NK-92 (cell line): ENCODE data around the gene DMTF1.
"Not testable (repeated sequence)": the region's sequence is repeated elsewhere in the genome, so short reads cannot be mapped to it uniquely, and the experiment has no call there.

Source experiments
- DNase-seq: peaks from one replicate; lab custom pipeline; 2025; ENCODE audit not compliant: unreplicated experiment; lab: John Stamatoyannopoulos, UW

DMTF1 gene, protein sequence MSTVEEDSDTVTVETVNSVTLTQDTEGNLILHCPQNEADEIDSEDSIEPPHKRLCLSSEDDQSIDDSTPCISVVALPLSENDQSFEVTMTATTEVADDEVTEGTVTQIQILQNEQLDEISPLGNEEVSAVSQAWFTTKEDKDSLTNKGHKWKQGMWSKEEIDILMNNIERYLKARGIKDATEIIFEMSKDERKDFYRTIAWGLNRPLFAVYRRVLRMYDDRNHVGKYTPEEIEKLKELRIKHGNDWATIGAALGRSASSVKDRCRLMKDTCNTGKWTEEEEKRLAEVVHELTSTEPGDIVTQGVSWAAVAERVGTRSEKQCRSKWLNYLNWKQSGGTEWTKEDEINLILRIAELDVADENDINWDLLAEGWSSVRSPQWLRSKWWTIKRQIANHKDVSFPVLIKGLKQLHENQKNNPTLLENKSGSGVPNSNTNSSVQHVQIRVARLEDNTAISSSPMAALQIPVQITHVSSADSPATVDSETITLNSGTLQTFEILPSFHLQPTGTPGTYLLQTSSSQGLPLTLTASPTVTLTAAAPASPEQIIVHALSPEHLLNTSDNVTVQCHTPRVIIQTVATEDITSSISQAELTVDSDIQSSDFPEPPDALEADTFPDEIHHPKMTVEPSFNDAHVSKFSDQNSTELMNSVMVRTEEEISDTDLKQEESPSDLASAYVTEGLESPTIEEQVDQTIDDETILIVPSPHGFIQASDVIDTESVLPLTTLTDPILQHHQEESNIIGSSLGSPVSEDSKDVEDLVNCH

GRCh38 chr7:87152112-87152896 lies at the start of gene DMTF1:
Gene DMTF1, plus strand, starts transcription at chr7:87152453. Its CDS starts 12,489 bp downstream, at chr7:87164942.
- DNase-seq, result peak; percentile 9

- no peak for DNase-seq
Measured at GRCh38 chr7:87105401-87105800, 46.9 kb upstream of the DMTF1 start.

DNA sequence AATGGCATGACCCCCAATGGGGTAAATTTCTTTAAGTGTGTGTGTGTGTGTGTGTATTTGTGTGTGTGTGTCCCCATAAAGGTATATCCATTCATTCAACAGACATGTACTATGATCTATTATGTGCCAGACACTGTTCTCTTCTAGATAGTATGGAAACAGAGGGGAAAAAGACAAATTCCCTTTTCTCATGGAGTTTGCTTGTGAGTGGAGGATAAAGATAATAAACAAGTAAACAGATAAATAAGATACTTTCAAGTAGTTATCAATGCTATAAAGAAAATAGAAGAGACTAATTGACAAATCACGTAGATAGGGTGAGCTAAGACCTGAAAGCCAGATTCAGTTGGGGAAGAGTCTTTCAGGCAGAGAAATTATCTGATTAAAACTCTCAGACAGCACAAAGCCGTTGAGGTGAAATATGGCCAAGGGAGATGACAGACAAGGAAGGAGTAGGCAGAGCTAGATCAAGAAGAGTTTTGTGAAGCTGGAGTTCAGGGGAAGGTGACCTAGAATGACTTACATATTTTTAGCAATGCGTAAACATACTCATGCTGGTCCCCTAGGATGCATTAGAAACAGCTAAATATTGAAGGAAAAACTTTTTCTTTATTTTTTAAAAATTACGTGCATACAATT lies 45.2 kb upstream of the DMTF1 start:
- no peak for DNase-seq

DNA sequence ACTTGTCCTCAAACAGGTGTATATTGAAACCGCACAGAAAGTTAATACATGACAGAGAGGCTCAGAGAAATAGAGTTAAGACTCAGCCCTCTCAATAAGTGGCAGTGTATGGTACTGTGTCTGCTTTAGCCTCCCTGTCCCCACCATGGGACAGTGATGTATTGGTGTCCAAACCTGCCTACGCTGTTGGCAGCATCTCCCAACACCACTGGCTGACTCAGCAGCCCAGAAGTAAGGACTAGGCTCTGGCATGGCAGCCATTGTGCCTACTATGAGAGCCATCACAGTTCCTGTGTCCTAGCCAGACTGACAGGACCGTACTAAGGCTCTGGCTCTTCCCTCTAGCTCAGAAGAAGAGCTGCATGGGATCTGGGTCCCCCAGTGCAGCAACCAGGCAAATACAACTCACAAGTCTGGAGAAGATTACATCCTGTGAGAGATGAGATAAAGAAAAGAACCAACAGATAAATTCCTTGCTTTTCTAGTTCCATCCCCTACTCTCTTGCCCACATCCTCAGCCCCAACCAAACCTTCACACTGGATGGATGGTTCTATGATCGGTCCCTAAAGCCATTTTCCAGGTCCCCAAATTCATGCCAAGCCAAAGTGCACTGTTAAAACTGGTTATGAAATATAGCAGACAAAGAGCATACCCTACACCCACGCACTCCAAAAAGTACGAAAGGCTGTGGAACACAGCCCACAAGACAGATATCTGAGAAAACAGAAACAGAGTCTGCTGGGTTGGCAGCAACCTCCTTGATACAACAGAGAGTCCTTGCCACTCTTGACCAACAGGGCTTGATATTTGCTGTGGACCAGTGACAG lies 44.1 kb upstream of the DMTF1 start:
- DNase-seq, result no peak

DNA sequence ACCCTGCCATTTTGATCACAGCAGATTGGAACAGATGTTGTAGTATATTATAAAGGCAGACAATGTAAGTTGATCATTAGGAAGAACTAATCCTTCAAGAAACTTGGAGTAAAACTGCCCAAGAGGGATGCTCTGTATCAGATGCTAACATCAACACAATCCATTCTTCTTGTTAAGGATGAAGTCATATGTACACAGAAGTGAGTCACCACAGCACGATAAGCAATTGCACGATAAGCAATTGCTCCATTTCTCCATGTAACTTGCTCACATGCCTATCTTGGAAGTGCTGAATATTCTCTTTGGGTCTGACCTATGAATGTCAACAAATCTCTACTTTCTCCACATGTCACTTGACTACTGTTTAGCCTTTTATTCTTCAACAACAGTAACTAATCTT lies 41.5 kb upstream of the DMTF1 start:
- no peak for DNase-seq

- DNase-seq, result no peak
Measured at GRCh38 chr7:87111877-87112276, 40.4 kb upstream of the DMTF1 start.

DNA sequence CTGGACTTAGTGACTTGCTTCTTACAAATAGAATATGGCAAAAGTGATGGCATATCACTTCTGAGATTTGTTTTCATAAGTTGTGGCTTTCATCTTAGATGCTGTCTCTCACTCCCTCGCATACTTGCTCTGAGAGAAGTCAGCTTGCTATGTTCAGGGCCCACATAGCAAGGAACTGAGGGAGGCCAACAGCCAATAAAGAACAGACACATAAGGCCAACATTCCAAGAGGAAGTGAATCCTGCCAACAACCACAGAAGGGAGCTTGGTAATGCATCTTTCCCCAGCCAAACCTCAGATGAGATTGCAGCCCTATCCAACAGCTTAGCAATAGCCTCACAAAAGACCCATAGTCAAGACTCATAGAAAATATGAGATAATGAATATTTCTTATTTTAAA lies 39.2 kb upstream of the DMTF1 start:
- DNase-seq, result no peak

- DNase-seq, result not testable (repeated sequence)
Measured at GRCh38 chr7:87113904-87114303, 38.3 kb upstream of the DMTF1 start.

- DNase-seq, result not testable (repeated sequence)
Measured at GRCh38 chr7:87115772-87116171, 36.5 kb upstream of the DMTF1 start.

DNA sequence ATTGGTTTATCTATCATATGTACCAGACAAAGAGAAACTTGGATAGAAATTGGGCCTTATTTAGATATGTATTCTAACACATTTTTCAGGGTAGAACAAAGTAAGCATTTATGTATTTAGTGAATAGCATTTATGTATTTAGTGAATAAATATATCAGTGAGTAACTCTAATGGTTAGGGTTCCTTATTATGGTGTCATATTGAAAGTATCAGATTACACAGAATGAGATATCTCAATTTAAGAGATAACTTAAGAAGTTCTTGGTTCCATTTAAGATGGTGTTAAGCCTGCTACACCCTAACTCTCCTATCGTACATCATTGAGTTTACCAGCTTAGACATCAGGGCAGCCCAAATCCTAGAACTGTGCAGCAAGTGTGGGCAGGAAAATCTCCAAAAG lies 35.9 kb upstream of the DMTF1 start:
- no peak for DNase-seq

DNA sequence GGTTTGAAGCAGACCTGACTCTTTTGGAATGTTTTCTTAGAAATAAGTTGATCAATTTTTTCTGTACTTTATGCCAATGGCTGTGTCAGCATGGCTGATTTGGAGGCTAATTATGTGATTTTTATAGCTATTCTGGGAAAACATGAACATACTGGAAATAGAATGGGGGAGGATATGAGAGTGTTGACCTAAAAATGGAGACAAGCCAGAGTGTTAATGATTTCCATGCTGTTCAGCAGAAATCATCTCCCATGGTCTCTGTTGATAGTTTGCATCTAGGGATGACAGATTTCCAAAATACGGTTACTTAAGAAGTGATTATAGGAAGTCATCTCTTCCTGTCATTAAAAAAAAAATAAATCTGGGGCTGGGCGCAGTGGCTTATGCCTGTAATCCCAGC lies 32.7 kb upstream of the DMTF1 start:
- no peak for DNase-seq

DNA sequence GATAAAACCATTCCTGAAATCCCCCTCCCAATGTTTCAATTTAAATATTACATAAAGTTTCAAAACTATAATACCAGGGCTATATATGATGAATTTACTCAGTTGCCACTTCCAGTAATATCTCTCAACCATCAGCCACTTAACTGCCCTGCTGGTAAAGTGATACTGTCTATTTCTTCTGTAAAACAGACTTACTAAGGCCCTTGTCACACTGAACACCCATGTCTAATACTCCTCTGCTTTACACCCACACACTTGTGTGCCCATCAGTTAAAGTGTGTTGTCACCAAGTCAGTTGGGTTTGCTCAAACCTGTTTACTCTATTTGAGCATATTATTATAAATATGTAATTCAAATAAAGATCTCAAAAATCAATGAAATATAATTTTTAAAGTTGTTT lies 29.1 kb upstream of the DMTF1 start:
- no peak for DNase-seq

DNA sequence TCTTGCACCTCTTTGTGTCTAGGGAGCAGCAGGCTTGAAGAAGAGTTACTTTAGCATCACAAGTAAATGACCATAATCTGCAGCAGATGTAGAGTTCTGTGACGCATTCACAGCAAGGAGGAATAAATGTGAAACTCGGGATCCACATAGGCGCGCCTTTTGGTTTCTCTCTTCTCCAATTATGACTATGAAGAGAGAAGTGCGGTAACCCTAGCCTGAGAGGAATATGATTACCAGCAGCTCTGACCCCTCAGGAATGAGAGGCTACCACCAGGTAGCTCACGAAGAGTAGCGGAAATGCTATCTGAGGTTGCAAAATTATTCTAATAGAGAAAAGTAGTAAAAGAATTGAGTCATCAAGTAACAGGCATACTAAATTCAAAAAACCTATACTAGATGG lies 25.2 kb upstream of the DMTF1 start:
- no peak for DNase-seq

DNA sequence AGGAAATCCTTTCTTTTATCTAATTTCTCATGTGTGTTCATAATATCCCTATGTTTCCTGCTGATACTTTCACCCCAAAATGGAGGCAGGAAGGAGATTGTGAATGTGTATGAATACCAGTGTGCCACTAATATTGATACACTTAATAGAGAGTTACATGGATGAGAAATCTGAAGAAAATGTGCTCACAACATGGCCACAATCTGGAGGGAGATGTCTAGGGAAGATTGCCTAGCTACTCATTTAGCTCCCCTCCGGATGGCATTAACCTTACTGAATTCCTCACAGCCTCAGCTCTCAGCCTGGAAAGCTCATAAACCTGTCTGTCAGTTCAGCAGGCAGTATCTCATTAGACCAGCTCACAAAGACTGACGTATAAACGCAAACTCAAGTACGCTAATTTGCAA lies 23.4 kb upstream of the DMTF1 start:
- no peak for DNase-seq

GRCh38 chr7:87129332-87129731 lies 22.9 kb upstream of the DMTF1 start:
- no peak for DNase-seq

DNA sequence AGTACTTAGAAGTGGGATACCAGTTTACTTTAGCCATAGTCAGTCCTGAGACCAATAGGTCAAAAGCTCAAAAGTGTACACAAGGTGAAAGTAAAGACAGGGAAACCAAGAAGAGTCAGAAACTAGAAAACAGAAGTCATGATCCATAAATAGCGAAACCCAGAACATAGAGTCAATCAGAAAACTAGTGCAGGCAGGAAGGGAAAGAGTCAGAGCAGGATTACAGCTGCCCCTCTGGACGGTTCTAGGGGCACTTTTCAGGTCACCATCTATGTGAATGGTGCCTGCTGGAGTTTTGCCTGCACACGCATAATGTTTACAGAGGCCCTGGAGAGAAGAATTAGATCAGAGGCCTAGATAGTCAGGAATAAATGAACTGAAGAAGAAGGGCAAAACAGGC lies 22.4 kb upstream of the DMTF1 start:
- no peak for DNase-seq

DNA sequence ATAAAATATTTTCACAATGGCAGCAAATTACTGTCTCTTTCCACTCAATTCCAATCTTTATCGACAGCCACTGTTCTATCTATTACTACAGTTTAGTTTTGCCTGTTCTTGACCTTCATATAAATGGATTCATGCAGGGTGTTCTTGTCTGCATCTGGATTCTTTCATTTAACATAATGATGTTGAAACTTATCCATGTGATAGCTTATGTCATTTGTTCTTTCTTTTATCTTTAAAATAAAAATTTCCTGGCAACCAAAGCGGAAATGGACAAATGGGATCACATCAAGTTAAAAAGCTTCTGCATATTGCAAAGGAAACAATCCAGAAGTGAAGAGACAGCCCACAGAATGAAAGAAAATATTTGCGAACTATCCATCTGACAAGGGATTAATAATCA lies 20.5 kb upstream of the DMTF1 start:
- no peak for DNase-seq

- no peak for DNase-seq
Measured at GRCh38 chr7:87137271-87137670, 15.0 kb upstream of the DMTF1 start.

GRCh38 chr7:87139514-87139913 lies 12.7 kb upstream of the DMTF1 start:
- no peak for DNase-seq

- no peak for DNase-seq
Measured at GRCh38 chr7:87140271-87140748, 11.9 kb upstream of the DMTF1 start.
